ENCODE results near the gene WNK2.

- TF ChIP-seq ZNF280C (tag by site-specific recombination; IDR thresholded peaks at IDR 0.05) = no peak
- no peak for TF ChIP-seq CTCF (tag by site-specific recombination; IDR thresholded peaks at IDR 0.05)
Measured at GRCh38 chr9:93256878-93257807, 73.2 kb downstream of the WNK2 start.

Measured in HEK293 (cell line).